ENCODE data around the gene CADM2.

- no peak for TF ChIP-seq CTCF (IDR thresholded peaks at IDR 0.05)
- no peak for TF ChIP-seq EZH2 (IDR thresholded peaks at IDR 0.05)
- TF ChIP-seq EZH2phosphoT487 (IDR thresholded peaks at IDR 0.05): no peak
Observed at GRCh38 chr3:85455561-85456200, 496.9 kb downstream of the CADM2 start.

All from neural progenitor cell (in vitro differentiated cells).